GM18502 (cell line): ENCODE measurements around the gene PCDHGB3.
"Not testable (repeated sequence)": the region's sequence is repeated elsewhere in the genome, so short reads cannot be mapped to it uniquely, and the experiment has no call there.

ENCODE experiments used
- ATAC-seq: cut with Tn5 transposase; IDR thresholded peaks from one replicate; pipeline ENCODE4 v1.9.1; 2021; ENCODE audit warnings: mild to moderate bottlenecking; ENCODE audit not compliant: unreplicated experiment, poor library complexity

Gene PCDHGB3

DNA sequence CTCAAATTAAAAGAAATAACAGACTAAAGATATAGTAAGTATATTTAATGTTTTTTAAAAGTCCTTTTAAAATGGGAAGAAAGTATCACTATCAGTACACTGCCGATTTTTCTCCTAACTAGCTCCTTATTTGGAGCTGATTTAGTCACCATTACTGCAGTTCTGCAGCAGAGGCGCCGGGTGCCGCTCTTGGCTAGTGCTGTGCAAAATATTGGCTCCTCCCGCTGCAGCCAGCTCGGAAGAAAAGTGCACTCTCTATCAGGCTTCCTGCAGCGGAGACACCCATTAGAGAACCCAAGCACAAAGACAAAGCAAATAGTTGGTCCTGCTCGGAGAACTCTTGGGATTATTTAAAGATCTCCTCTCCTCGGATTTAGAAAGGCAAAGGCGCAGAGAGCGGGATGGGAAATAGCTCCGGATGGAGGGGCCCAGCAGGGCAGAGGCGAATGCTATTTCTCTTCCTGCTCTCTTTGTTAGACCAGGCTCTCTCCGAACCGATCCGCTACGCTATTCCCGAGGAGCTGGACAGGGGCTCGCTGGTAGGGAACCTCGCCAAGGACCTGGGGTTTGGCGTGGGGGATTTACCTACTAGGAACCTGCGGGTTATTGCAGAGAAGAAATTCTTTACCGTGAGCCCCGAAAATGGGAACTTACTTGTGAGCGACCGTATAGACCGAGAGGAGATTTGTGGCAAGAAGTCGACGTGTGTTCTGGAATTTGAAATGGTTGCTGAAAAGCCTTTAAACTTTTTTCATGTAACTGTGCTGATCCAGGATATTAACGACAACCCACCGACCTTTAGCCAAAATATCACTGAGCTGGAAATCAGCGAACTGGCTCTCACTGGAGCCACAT is at the start of gene PCDHGB3:
Gene PCDHGB3 (plus strand): TSS at position 249 of the 855 bp plus-strand sequence. CDS start 153 bp downstream, at position 402.
- peak; percentile 61 for ATAC-seq

DNA sequence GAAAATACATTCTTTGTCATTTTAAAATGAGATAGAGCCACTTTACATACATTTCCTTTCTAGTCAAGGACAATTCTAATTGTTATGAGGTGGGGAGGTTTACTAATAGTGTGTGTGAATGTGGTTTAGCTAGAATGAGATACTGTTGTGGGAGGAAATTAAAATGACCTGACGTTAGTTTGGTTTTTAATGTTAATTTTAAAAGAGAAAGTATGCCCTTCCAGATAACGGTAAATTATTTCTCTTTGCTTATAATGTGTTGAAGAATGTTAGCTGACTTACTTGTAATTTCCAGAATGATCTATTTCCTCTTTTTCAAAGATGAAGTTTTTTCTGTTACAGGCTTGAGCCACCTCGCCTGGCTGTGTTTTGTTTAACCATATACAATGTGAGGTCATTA is 47.8 kb upstream of the PCDHGB3 start:
- ATAC-seq: no peak

DNA sequence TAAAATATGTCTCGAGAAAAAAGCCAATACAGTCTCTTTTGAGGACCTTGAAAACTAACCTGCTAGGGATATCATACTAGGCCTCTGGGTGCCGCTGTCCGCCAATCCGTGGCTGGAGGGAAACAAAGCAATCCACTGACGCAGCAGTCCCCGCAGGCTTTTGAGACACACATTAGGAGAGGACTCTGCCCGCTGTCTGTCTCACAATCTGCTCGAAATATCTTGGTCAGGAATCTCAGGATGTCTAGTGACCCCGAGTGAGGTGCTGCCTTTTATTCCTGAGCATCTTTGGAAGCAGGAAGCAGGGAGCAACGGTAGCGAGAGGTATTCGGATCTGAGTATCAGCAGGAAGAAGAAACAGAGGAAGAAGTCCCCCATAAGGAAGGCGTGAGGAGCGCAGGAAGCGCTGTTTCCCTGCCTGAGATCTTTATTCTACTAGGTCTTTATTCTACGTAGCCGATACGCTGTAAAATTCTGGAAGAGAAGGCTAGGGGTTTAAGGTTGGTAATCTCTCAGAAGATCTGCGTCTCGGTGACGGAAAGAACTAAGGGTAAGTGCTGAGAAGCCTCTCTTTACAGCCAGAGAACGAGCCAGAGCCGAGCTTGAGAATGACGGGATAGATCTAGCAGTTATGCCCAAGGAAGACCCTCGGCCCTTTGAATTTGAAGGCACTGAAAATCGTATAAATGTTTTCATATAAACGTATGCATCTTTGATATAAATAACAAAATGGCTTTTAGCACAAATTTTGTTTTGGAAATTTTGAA is 43.8 kb upstream of the PCDHGB3 start:
- peak; percentile 91 for ATAC-seq

DNA sequence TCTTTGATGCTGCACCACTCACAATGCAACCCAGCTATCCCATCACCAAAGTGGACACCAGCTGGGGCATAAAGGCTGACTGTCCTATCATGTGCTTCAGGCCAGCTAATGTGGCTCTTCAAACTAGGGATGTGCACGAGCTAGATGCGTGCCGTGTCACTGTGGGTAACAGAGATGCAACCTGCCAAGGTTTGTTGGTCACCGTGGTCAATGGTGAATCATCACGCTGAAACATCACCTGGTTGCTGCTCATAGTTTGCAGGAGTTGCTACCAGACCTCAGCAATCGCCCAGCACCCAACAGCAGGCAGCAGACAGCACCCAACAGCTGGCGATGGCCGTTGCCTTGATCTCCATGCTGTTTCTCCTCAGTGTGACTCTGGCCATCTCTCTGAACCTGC is 41.8 kb upstream of the PCDHGB3 start:
- no peak for ATAC-seq

DNA sequence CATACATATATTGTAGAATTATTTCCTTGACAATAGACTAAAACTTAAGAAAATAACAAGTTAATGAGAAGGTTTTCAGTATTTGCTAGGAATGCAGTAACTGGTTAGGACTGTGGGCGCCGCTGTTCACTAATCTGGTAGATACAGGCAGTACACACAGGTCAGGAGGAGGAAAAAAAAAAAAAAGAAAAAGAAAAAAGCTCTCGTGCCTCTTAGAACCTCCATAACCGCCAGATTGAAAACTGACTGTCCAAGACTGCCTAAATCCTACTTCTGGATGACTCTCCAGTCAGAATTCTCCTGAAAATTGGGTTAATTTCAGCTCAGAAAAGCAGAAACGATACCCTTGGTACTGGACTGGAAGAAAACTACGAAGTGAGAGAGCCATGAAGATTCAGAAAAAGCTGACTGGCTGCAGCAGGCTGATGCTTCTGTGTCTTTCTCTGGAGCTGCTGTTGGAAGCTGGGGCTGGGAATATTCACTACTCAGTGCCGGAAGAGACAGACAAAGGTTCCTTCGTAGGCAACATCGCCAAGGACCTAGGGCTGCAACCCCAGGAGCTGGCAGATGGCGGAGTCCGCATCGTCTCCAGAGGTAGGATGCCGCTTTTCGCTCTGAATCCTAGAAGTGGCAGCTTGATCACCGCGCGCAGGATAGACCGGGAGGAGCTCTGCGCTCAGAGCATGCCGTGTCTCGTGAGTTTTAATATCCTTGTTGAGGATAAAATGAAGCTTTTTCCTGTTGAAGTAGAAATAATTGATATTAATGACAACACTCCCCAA is 39.6 kb upstream of the PCDHGB3 start, which contains the start of gene PCDHGA1:
Gene PCDHGA1 (plus strand): TSS at position 216 of the 782 bp plus-strand sequence.
- no peak for ATAC-seq

DNA sequence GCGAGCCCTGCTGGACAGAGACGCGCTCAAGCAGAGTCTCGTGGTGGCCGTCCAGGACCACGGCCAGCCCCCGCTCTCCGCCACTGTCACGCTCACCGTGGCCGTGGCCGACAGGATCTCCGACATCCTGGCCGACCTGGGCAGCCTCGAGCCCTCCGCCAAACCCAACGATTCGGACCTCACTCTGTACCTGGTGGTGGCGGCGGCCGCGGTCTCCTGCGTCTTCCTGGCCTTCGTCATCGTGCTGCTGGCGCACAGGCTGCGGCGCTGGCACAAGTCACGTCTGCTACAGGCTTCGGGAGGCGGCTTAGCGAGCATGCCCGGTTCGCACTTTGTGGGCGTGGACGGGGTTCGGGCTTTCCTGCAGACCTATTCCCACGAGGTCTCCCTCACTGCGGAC is 37.5 kb upstream of the PCDHGB3 start:
- not testable (repeated sequence) for ATAC-seq

DNA sequence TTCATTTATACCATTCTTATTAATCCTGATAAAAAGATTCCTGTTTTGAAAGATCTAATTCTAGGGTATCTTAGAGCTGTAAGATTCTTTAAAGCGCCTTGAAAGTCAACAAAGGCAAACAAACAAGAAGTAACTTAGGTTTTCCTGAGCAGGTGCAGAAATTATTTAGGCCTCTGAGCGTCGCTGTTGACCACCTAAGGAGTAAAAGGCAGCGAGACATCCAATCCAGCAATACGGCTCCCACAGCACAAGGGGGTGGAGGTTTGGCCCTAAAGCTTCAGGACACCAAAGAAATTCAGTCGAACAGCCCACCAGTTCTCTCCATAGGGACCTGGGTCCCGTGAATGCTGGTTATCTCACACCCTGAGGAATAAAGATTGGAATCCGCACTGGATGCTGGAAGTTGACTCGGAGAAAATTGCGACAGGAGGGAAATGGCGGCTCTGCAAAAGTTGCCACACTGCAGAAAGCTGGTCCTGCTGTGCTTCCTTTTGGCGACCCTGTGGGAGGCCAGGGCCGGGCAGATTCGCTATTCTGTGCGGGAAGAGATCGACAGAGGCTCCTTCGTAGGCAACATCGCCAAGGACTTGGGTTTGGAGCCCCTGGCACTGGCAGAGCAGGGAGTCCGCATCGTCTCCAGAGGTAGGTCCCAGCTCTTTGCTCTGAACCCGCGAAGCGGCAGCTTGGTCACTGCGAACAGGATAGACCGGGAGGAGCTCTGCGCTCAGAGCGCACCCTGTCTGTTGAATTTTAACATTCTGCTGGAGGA is 31.3 kb upstream of the PCDHGB3 start, which contains the start of gene PCDHGA2:
Gene PCDHGA2 (plus strand): TSS at position 223 of the 769 bp plus-strand sequence.
- ATAC-seq: no peak

DNA sequence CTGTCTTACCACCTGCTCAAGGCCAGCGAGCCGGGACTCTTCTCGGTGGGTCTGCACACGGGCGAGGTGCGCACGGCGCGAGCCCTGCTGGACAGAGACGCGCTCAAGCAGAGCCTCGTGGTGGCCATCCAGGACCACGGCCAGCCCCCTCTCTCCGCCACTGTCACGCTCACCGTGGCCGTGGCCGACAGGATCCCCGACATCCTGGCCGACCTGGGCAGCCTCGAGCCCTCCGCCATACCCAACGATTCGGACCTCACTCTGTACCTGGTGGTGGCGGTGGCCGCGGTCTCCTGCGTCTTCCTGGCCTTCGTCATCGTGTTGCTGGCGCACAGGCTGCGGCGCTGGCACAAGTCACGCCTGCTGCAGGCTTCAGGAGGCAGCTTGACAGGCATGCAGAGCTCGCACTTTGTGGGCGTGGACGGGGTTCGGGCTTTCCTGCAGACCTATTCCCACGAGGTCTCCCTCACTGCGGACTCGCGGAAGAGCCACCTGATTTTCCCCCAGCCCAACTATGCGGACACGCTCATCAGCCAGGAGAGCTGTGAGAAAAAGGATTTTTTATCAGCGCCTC is 29.2 kb upstream of the PCDHGB3 start:
- ATAC-seq: not testable (repeated sequence)

DNA sequence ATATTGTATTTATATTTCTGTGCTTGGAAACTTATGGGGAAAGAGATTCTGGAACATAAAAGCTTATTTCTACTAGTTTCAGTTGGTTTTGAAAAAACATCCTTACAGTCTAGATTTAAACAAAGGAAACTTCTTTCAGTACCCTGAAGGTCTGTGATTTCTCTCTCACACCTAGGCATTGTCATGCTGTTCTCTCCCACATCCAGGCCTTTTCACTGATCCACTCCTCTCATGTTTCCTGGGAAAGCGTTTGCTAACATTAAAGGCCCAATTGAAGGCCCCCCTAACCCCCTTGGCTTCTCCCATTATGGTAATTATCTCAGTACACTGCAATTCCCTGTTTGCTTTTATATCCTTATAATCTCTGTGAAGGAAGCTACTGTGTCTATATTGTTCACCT is 27.3 kb upstream of the PCDHGB3 start:
- ATAC-seq: no peak

DNA sequence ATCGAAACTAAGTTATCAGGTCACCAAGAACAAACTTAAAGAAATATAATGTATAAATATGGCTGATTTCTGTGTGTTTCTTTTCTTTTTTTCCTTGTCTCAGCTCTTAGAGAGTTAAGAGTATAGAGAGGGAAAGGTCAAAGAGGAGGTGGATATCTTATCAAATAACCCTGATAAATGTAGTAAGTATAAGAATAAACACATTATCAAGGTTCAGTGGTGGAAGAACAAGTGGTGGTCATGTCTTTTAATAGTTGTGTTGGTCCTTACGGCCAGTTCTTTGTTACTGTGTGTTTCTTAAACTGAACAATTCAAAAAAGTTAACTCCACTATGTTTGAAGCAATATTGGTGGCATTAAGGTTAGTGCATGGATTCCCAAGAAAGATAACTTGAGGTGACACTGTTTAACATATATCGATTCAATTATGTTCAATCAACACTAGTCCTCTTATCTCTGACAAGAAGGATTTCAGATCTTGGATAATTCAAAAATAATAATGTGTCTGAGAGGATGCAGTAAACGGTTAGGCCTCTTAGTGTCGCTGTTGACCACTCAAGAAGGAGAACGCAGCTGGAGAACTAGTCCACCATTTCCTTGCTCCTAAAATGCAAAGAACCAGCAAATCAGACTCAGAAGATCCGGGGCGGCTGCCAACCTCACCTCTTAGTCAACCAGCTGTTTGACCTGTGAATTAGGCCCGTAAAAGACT is 26.6 kb upstream of the PCDHGB3 start, which contains the start of gene PCDHGA3:
Gene PCDHGA3 (plus strand): TSS at position 588 of the 711 bp plus-strand sequence. CDS start 205 bp downstream, outside the sequence.
- no peak for ATAC-seq

DNA sequence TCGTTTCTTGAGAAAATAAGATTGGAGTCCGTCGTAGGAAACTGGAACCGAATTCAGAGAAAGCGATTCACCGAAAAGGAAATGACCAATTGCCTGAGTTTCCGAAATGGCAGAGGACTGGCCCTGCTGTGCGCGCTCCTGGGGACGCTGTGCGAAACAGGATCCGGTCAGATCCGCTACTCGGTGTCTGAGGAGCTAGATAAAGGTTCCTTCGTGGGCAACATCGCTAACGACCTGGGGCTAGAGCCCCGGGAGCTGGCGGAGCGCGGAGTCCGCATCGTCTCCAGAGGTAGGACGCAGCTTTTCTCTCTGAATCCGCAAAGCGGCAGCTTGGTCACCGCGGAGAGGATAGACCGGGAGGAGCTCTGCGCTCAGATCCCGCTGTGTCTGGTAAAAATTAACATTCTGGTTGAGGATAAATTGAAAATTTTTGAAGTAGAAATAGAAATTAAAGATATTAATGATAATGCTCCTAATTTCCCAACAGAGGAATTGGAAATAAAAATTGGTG is 26.0 kb upstream of the PCDHGB3 start:
- ATAC-seq: no peak

DNA sequence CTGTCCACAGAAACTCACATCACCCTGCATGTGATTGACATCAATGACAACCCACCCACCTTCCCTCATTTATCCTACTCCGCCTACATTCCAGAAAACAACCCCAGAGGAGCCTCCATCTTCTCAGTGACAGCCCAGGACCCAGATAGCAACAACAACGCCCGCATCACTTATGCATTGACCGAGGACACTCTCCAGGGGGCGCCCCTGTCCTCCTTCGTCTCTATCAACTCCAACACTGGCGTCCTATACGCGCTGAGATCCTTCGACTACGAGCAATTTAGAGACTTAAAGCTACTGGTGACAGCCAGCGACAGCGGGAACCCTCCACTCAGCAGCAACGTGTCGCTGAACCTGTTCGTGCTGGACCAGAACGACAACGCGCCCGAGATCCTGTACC is 24.7 kb upstream of the PCDHGB3 start:
- no peak for ATAC-seq

DNA sequence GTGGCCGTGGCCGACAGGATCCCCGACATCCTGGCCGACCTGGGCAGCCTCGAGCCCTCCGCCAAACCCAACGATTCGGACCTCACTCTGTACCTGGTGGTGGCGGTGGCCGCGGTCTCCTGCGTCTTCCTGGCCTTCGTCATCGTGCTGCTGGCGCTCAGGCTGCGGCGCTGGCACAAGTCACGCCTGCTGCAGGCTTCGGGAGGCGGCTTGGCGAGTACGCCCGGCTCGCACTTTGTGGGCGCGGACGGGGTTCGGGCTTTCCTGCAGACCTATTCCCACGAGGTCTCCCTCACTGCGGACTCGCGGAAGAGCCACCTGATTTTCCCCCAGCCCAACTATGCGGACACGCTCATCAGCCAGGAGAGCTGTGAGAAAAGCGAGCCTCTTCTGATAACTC is 24.0 kb upstream of the PCDHGB3 start:
- ATAC-seq: not testable (repeated sequence)

DNA sequence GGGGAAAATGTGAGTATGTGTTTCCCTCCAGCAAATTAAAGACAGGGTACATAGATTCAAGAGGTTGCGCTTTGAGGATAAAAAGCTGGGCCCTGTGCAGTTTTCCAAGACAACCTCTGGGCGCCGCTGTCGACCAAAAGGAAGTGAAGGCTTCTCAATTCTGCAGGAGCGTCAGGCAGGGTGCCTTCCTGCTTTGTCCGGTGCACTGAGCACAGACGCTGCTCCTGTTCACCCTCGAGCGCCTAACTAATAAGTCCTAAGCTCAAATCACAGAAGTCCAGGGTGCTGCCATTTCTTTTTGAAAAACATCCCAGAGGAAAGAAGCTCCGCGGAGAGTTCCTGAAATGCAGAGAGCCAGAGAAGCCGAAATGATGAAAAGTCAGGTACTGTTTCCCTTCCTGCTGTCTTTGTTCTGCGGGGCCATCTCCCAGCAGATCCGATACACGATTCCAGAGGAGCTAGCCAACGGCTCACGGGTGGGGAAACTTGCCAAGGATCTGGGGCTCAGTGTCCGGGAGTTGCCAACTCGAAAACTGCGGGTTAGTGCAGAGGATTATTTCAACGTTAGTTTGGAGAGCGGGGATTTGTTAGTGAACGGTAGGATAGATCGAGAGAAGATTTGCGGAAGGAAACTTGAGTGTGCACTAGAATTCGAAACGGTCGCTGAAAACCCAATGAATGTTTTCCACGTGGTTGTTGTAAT is 20.0 kb upstream of the PCDHGB3 start, which contains the start of gene PCDHGB1:
Gene PCDHGB1 (plus strand): TSS at position 183 of the 703 bp plus-strand sequence. CDS start 162 bp downstream, at position 345.
- no peak for ATAC-seq

DNA sequence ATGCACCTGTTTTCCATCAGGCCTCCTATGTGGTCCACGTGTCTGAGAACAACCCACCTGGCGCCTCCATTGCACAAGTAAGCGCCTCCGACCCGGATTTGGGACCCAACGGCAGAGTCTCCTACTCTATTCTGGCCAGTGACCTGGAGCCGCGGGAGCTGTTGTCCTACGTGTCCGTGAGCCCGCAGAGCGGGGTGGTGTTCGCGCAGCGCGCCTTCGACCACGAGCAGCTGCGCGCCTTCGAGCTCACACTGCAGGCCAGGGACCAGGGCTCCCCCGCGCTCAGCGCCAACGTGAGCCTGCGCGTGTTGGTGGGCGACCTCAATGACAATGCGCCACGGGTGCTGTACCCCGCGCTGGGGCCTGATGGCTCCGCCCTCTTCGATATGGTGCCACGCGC is 18.5 kb upstream of the PCDHGB3 start:
- ATAC-seq: no peak

DNA sequence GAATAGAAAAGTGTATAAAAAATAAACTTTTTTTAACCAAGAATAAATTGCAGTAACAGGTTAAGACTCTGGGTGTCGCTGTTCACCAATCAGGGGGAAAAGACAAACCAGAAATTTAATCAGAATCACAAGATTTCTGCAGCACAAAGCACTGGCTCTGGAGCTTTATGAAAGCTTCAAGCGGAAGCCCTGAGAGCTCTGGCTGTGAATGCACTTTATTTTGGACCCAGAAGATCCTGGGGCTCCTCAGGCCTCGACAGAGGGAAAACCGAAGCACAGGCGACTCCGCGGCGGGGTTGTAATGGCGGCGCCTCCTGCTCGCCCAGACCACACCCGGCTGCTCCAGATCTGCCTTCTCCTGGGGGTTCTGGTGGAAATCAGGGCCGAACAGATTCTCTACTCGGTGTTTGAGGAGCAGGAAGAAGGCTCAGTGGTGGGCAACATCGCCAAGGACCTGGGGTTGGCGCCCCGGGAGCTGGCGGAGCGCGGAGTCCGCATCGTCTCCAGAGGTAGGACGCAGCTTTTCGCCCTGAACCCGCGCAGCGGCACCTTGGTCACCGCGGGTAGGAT is 15.1 kb upstream of the PCDHGB3 start, which contains the start of gene PCDHGA4:
Gene PCDHGA4 (plus strand): TSS at position 122 of the 570 bp plus-strand sequence. CDS start 87 bp downstream, at position 209.
- no peak for ATAC-seq

DNA sequence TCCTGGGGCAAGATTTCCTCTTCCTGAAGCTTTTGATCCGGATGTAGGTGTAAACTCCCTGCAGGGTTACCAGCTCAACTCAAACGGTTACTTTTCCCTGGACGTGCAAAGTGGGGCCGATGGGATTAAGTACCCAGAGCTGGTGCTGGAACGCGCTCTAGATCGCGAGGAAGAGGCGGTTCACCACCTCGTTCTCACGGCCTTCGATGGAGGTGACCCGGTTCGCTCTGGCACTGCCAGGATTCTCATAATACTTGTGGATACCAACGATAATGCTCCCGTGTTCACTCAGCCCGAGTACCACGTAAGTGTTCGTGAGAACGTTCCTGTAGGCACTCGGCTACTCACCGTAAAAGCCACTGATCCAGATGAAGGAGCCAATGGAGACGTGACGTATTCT is 14.4 kb upstream of the PCDHGB3 start:
- ATAC-seq: no peak
